Frontal cortex (tissue), 4 donors: Measurements from ENCODE around the gene BCAR3. TPM values are rescaled to one million over a fixed set of nuclear protein-coding genes. Genes with fewer than 3 reads are reported as not detected.
"Not testable (repeated sequence)": the region's sequence is repeated elsewhere in the genome, so short reads cannot be mapped to it uniquely, and the experiment has no call there.

Source experiments
- DNase-seq, 2 donors: peaks; one replicate each; pipeline ENCODE4 v3.0.0; 2012; ENCODE audit warnings: low spot score in 2 of 2
- FAIRE-seq: peaks from 2 replicates; lab custom pipeline; 2012; peaks lifted over from hg19 to GRCh38; lab: Jason Lieb, UNC
- total RNA-seq: library from RNA; depleted of rRNA; stranded (reverse); fragments of >200 nt; gene quantifications from one replicate; pipeline ENCODE4 v1.2.3, GENCODE V29; 2014
- donor health status: control.
- donor health status: control.
- donor health status: control.

Gene BCAR3
- total RNA-seq, 1 donor from 2014 or later, result 4.1 TPM

DNA sequence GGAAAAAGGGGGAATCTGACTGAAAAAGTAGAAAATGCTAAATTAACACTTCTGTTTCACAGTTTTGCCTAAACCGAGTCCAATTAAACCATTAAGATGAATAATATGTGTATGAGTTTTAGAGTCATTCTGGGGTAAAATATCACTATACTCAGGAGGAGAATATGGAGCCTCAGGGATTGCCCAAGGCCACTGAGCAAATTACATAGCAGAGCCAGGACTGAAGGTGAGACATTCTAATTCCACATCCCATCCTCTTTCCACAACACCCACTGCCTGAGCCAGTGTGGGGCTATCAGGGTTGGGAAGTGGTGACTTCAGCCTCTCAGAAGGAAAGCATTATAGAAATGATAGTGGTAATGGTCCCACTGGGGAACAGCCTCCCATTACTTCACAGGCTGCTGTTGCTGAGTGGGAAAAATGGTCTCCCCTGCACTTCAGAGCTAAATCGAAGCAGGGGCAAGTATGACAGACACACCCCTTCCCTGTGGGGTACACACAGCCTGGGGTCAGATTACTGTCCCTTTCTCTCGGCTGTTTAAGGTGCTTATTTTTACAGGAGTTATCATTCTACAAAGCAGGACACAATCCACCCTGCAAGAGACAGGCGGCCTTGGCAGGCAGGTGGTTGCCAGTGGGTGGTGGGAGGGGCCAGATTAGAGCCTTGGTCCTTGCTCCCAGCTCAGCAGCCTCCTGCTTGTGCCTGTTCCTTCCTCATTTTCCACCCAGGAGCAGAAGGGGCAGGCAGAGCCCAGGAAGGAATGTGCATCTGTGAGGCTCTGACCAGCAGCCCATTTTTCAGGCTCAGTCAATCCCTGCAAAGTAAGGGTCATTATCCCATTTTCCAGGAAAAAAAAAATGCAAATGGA is 9.5 kb upstream of the BCAR3 start:
- FAIRE-seq, result no peak

DNA sequence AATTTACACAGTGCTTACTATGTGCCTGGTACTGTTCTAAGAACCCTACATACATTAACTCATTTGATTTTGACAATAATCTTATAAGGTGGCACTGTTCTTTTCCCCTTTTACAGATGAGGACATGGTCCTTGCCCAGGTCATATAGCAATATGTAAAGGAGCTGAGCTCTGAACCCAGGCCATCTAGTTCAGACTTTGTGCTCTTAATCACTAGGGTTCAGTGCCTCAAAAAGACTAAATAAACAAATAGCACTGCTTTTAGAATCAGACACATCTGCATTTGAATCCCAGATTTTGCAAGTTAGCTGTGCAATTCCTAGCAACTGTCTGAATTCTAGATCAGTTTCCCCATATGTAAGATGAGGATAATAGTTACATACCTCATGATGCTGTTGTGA is 8.7 kb upstream of the BCAR3 start:
- no peak for FAIRE-seq
- DNase-seq, result no peak

More for the DNA sequence above, 9.5 kb upstream of the BCAR3 start:
- DNase-seq, result no peak

GRCh38 chr1:93689521-93690223 is 8.0 kb upstream of the BCAR3 start:
- DNase-seq, result no peak
- no peak for FAIRE-seq

DNA sequence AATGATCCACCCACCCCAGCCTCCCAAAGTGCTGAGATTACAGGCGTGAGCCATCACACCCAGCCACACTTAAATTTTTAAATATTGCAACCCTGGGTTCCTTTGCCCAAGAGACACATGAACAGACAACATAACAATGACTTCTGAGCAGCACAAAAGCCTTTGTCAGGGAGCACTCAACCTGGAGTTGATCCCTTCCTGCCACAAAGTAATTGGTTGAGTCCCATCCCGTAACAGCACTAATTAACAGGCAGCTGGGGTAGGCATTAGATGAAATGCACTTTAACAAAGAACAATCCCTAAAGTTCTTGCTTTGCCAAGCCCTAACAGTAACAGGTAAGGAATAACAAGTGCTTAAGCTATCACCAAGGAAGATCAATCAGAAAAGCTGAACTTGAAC is 5.9 kb upstream of the BCAR3 start:
- no peak for DNase-seq
- no peak for FAIRE-seq

DNA sequence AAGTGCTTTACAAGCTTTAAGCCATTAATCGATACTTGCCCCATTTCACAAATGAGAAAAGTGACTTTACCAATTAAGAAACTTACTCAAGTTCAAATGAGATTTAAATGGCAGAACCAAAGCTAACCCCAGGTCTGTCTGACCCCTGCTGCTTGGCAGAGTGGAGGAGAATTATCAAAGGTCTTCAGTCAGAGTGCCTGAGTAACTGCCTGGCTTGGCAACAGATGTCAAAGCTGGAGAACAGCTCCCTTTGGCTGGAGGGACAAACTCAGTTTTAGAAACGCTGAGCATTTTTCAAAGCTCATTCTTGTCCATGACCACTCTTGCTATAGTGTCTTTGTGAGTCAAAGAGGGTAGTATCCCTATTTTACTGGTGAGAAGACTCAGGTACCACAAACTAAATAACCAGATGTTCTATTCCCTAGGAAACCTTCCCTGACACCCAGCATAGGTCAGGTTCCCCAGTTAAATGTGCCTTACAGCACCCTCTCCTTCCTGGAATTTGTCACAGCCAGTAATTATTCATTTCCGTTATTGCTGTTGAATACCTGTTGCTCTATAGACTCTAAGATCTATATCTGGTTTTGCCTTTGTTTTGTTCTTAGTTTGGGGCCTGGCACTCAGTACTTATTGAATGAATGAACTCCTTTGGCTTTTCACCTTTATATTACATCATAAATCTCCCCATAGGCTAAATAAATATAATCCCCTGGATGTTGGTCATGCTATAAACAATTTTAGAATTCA is 5.0 kb upstream of the BCAR3 start:
- FAIRE-seq, result no peak
- no peak for DNase-seq

- FAIRE-seq (no peak), DNase-seq (no peak)
Measured at GRCh38 chr1:93685918-93686317, 4.3 kb upstream of the BCAR3 start.

- DNase-seq (no peak), FAIRE-seq (no peak)
Measured at GRCh38 chr1:93683234-93683633, 1.6 kb upstream of the BCAR3 start.

- no peak for FAIRE-seq
- no peak for DNase-seq
Measured at GRCh38 chr1:93681989-93682412, 364 bp upstream of the BCAR3 start.

- DNase-seq, result peak; percentile 74 to 80
- no peak for FAIRE-seq
Measured at GRCh38 chr1:93680420-93681100, 1.1 kb downstream of the BCAR3 start.

- FAIRE-seq (no peak), DNase-seq (no peak)
Measured at GRCh38 chr1:93680076-93680419, 1.6 kb downstream of the BCAR3 start.

DNA sequence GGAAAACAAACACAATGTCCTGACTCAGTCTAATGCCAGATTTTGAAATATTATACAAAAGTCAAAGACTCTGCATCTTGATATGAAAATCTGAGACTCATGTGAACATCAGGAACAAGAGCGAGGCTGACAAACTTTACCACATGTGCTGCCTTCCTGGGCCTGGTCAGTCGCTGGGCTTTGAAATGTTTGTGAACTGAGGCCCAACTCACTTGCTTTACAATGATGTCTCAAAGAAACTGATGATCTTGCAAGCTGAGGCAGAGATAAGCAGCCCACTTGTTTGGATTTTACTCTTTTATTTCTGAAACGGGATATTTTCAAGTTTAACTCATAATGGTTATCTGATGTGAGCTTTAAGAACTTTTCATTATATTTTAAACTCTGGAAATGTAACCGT is 2.1 kb downstream of the BCAR3 start:
- no peak for FAIRE-seq
- no peak for DNase-seq

GRCh38 chr1:93678946-93679480 is 2.6 kb downstream of the BCAR3 start:
- DNase-seq, result no peak
- no peak for FAIRE-seq

DNA sequence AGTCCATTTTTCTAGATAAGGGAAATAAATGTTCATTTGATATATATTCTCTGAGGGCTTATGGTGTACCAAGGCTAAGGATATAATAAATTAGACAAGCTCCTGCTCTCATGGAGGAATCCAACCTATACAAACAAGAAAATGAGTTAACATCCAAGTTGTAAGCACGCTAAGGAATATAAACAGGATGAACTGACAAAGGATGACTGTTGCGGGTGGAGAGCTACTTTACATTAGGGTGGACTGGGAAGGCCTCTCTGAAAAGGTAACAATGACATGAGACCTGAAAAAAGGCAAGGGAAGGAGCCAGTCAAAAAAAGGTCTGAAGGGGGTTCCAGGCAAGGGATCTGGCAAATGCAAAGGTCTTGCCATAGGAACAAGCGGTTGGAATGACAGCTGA is 3.1 kb downstream of the BCAR3 start:
- no peak for FAIRE-seq

GRCh38 chr1:93677729-93678128 is 3.9 kb downstream of the BCAR3 start:
- FAIRE-seq (no peak), DNase-seq (no peak)

More for the DNA sequence above, 3.1 kb downstream of the BCAR3 start:
- no peak for DNase-seq

- no peak for DNase-seq
- no peak for FAIRE-seq
Measured at GRCh38 chr1:93676427-93676826, 5.2 kb downstream of the BCAR3 start.

DNA sequence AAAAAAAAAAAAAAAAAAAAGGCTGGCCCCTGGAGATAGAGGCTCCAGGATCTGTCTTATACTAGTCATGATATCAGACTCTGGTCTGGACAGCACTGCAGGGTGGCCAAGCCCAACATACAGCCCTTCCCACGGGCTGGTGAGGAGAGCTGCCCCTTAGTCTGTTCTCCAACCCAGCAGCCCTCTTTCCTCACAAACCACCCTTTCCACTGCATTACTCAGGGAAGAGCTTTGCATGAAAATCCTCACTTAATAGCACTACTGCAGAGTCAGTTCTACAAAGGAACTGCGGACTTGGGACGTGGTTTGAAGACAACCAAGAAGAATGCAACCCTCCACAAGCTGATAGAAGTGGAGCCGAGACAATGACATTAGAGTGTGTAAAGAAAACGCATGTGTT is 5.7 kb downstream of the BCAR3 start:
- DNase-seq (no peak), FAIRE-seq (no peak)

DNA sequence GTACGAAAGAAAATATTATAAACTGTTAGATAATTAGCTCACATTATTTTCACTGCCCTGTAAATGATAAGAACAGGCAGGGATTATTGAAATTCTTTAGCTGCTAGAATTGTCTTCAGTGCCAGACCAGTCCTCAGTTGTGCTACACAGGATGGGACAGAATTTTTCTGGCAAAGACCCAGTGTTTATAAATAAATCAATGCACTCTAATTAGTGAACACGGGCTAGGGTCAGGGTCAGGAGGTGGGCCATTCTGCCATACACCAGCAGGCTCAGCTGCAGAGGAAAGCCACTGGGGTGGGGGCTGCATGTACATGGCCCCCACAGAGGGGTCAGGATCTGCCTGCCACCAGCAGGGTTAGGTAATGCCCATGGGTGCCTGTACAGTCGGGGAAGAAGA is 6.4 kb downstream of the BCAR3 start:
- FAIRE-seq, result no peak
- no peak for DNase-seq

DNA sequence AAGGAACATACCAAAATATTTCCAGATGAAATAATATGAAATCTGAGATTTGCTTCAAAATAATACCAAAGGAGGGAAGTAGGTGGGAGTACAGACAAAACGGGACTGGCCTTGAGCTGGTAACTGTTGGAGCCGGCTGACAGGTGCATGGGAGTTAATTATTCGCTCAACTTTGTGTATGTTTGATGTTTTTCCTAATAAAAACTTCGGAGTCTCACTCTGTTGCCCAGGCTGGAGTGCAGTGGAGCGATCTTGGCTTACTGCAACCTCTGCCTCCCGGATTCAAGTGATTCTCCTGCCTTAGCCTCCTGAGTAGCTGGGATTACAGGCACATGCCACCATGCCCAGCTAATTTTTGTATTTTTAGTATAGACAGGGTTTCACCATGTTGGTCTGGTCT is 7.6 kb downstream of the BCAR3 start:
- not testable (repeated sequence) for FAIRE-seq, DNase-seq

DNA sequence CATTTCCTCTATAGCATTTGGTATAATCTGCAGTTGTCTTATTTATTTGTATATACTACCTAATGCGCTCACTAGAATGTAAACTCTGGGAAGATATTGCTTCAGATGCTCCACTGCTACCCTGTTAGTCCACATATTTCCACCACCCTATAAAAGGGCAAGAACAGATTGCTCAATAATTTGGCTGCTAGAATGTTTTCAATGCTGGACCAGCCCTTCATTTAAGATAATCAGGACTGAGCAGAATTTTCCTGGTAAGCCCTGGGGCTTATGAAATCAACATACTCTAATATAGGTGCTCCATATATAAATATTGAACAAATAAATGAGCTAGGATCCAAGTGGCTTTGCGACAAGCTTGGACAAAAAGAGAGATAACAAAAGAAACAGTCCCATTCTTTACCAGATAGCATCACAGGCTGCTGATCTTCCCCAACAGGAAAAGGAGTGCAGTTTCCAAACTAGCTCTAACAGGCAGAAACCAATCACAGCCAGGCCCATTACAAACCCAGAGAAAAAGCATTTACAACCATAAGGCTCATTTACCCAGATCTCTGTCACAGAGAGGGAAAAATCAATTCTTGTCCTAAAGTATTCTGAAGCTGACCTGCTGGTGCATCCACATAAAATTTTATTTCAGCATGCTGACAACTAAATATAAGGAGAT is 8.3 kb downstream of the BCAR3 start:
- FAIRE-seq (no peak), DNase-seq (no peak)
